GM19193 (cell line): ENCODE data around the gene CRYBG2.

Experiments
- POLR2A ChIP-seq: IDR thresholded peaks from 4 replicates; pipeline ENCODE4 v1.6.1; 2011; ENCODE audit not compliant: insufficient read depth, insufficient read length; ENCODE audit errors: extremely low read depth

Gene CRYBG2

GRCh38 chr1:26287811-26288210, 66.1 kb downstream of the CRYBG2 start:
- TF ChIP-seq POLR2A, result no peak

- peak; percentile 45 for TF ChIP-seq POLR2A
Observed at GRCh38 chr1:26287033-26287711, 66.8 kb downstream of the CRYBG2 start.

DNA sequence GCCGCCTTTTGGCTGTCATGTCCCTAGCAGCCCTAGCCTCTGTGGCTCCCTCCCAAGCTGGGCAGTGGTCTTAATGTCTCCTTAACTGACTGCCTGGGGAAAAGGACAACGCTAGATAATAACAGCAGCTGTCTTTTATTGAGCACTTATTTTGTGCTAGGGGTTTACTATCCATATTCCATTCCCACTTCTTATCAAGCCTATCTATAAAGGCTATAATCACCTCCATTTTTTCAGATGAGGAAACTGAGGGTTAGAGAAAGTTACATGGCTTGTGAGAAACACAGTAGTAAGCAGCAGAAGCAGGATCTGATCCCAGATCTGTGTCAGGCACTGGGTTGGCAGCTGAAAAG, 67.9 kb downstream of the CRYBG2 start:
- TF ChIP-seq POLR2A, result no peak

DNA sequence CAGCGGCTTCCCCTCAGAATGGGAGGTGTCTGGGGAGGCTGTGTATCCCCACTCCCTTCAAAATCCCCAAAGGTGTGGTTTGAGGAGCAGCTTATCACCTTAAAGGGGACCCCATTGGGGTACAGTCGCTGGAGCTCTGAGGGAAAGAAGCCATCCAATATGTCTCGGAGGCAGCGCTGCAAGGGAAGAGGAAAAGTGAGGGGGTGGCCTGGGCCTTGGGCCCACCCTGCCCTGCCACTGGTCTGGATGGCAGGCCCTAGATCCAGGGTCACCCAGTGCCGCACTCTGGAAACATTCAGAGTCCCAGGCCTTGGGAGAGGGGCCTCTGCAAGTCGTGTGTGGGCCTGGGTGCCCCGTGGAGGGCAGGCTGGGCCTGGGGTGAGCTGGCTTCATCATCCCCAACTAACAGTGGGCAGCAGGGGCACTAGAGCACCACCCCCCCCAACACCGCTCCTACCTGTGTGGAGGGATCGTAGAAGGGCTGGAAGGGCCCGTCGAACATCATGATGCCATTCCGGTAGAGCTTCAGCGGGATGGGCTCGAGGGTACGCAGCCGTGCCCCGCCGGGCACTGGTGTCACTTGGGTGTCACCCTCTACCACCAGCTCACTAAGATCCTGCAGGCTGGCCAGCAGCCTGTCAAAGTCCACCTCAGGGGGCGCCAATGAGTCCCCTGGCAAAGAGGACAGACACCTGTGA, 68.4 kb downstream of the CRYBG2 start:
- TF ChIP-seq POLR2A, result no peak

- no peak for TF ChIP-seq POLR2A
Observed at GRCh38 chr1:26284597-26285347, 69.2 kb downstream of the CRYBG2 start.

DNA sequence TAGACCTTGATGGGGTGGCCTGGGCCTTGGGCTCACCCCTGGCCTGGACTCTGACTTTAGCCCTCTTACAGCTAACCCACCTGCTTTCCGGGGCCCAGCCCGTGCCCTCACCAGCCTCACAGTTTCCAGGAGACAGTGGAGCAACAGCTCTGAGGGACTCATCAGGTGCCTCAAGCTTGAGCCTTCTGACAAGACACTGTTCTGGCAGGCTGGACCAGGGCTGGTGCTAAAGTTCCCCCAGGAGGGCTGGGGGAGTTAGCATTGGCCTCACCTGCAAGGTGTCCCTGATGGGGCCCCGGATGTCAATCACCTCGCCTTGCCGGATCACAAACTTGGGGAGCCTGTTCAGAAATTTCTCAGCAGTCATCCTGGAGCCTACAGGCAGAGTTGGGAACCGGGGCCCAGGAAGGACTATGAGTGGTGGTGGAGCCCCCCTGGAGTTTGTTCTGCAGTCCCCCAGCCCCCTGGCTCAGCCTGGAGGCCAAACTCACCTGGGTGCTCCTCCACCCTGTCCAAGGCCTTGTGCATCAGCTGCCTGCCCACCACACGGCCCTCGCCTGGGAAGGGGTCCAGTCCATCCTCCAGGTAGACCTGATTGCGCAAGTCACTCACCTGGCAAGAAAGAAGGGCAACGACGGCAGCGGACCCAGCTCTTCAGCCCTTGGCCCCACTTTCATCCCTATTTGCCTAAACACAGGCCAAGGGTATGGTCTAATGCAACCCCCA, 69.9 kb downstream of the CRYBG2 start:
- no peak for TF ChIP-seq POLR2A

DNA sequence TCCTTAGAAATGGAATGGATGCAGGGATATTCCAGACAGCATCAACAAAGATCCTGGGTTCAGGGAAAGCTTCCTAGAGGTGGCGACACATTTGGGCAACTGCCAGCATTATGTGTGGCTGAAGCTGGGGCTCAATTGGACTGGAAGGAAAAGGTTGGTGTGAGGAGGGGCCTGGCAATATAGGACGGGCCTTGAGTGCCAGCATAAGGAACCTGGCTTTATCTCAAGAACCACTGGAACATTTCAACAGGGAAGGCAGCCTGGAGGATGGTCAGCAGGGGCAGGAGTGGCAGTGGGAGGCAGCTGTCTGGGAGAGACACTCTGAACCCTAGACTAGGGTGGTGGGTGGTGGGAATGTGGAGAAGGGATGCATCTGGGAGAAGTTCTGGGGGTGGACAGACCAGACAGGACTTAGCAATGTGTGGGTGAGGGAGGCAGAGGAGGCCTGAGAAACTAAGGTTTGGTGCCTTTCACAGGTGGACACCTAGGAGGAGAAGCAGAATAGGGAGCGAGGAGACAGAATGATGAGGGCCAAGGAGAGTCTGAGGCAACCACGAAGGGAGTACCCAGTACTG, 70.6 kb downstream of the CRYBG2 start:
- TF ChIP-seq POLR2A, result no peak

DNA sequence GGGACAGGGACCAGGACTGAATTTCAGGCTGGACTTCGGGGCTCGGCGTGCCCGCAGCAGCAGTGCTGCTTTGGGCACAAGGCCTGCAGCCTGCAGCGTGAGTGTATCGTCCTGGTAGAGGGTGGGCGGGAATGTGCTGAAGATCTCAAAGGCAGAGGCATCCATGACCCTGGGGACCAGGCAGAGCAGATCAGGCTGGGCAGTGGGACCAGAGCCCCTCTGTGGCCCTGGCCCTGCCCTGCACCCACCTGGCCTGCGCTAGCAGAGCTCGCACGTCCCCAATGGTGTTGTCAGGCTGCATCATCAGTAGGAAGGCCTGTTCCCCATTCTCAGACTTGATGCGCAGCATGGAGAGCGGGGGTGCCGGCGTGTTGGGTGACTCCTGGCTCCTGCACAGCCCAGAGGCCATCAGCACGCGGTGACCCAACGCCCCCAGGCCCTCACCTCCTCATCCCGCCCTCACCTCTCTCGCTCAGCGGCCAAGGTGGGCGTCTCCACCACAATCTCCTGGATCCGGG, 71.5 kb downstream of the CRYBG2 start:
- no peak for TF ChIP-seq POLR2A

DNA sequence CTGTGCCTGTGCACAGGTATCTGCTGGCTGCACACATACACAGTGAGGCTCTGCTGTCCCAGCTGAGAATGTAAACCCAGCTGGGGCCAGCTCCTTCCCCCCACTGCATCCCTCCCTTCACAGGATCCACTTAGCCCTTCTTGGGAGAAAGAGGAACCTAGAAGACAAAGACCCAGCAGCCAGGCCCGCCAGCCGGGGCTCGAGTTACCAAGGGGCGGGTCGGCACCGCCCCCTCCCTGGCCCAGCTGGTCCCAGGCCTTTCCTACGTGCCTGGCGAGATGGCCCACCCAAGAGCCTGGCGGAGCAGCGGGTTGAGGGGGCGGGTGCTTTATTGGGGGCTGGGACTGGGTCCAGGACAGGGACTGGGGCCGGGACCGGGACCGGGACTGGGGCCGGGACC, 72.0 kb downstream of the CRYBG2 start:
- no peak for TF ChIP-seq POLR2A

- no peak for TF ChIP-seq POLR2A
Observed at GRCh38 chr1:26281091-26281958, 72.6 kb downstream of the CRYBG2 start.

- TF ChIP-seq POLR2A, result no peak
Observed at GRCh38 chr1:26280333-26281042, 73.4 kb downstream of the CRYBG2 start.

- TF ChIP-seq POLR2A, result peak; percentile 87
Observed at GRCh38 chr1:26279456-26280332, 74.2 kb downstream of the CRYBG2 start, which contains the start of gene SH3BGRL3. TSS of gene SH3BGRL3 (plus strand) at chr1:26280086. CDS start at chr1:26280156, 70 bp downstream.
